NCI-H2171 treated with DMSO at 0.1 percent for 48 hours (cell line): Measurements from ENCODE around the gene SP2.

Experiments used
- DNase-seq: peaks from one replicate; lab custom pipeline; 2025; lab: John Stamatoyannopoulos, UW

Gene SP2

GRCh38 chr17:47975823-47976205, 79.8 kb downstream of the SP2 start:
- DNase-seq, result no peak

GRCh38 chr17:47978324-47978723, 82.3 kb downstream of the SP2 start:
- DNase-seq, result peak; percentile 70
